Superior temporal gyrus (tissue), 1 donor: ENCODE results near the gene DGKI.

ENCODE experiments used
- DNase-seq: peaks from one replicate; pipeline ENCODE4 v3.0.0-alpha.2; 2016; ENCODE audit errors: extremely low spot score

DGKI gene

GRCh38 chr7:137689761-137690160 is 157.0 kb downstream of the DGKI start:
- no peak for DNase-seq

GRCh38 chr7:137687556-137688265 is 159.1 kb downstream of the DGKI start:
- no peak for DNase-seq

- DNase-seq, result no peak
Observed at GRCh38 chr7:137685433-137686164, 161.2 kb downstream of the DGKI start.

- no peak for DNase-seq
Observed at GRCh38 chr7:137684776-137685175, 162.0 kb downstream of the DGKI start.

- DNase-seq, result no peak
Observed at GRCh38 chr7:137684316-137684715, 162.5 kb downstream of the DGKI start.

- DNase-seq, result no peak
Observed at GRCh38 chr7:137682596-137682995, 164.2 kb downstream of the DGKI start.

- no peak for DNase-seq
Observed at GRCh38 chr7:137681657-137682562, 164.9 kb downstream of the DGKI start.

- DNase-seq, result no peak
Observed at GRCh38 chr7:137674551-137675409, 172.0 kb downstream of the DGKI start.

- DNase-seq, result no peak
Observed at GRCh38 chr7:137674048-137674447, 172.7 kb downstream of the DGKI start.

GRCh38 chr7:137671920-137672319 is 174.9 kb downstream of the DGKI start:
- no peak for DNase-seq

- DNase-seq, result no peak
Observed at GRCh38 chr7:137670222-137671064, 176.3 kb downstream of the DGKI start.

GRCh38 chr7:137669706-137670105 is 177.1 kb downstream of the DGKI start:
- no peak for DNase-seq

GRCh38 chr7:137668404-137668803 is 178.4 kb downstream of the DGKI start:
- DNase-seq, result no peak

GRCh38 chr7:137667633-137668387 is 179.0 kb downstream of the DGKI start:
- DNase-seq, result no peak

- no peak for DNase-seq
Observed at GRCh38 chr7:137664846-137665245, 181.9 kb downstream of the DGKI start.

GRCh38 chr7:137661634-137662033 is 185.1 kb downstream of the DGKI start:
- no peak for DNase-seq

GRCh38 chr7:137658190-137658900 is 188.4 kb downstream of the DGKI start:
- DNase-seq, result no peak

- no peak for DNase-seq
Observed at GRCh38 chr7:137657476-137658189, 189.1 kb downstream of the DGKI start.
